Neural progenitor cell (in vitro differentiated cells): ENCODE results near the gene ATF6B.

Experiments used
- CTCF ChIP-seq: fragments of 200-600 bp; sonication (generic); IDR thresholded peaks from 2 replicates; pipeline ENCODE4 v1.5.1; 2017; ENCODE audit warnings: antibody characterized with exemption, mild to moderate bottlenecking
- EZH2 ChIP-seq: fragments of 200-600 bp; sonication (generic); IDR thresholded peaks from 2 replicates; pipeline ENCODE4 v1.6.1; 2017; ENCODE audit warnings: antibody characterized with exemption, mild to moderate bottlenecking, moderate library complexity
- EZH2phosphoT487 ChIP-seq: fragments of 200-600 bp; sonication (generic); IDR thresholded peaks from 2 replicates; pipeline ENCODE4 v1.6.1; 2017; ENCODE audit warnings: antibody characterized with exemption

GRCh38 chr6:32132110-32132509 is 4.1 kb upstream of the ATF6B start:
- TF ChIP-seq CTCF (no peak), EZH2 (no peak), EZH2phosphoT487 (no peak)
